Caco-2 (cell line): Measurements from ENCODE around the gene COL26A1. TPM values are rescaled to one million over a fixed set of nuclear protein-coding genes. Genes with fewer than 3 reads are reported as not detected.

Experiments used
- BruUV-seq: library from RNA; stranded (reverse); fragments of 400-500 nt; replicated peaks from 2 replicates; lab custom pipeline; 2021; lab: Mats Ljungman, UMichigan
- CTCF ChIA-PET: fragments of 300-600 bp; sonication (Branson Sonifier 250); formaldehyde crosslinking; loops from one replicate; lab custom pipeline; 2022; ENCODE audit warnings: antibody characterized with exemption; lab: Charles Lee
- POLR2A ChIA-PET: fragments of 300-600 bp; sonication (Branson Sonifier 250); formaldehyde crosslinking; loops from one replicate; lab custom pipeline; 2022; ENCODE audit warnings: antibody characterized with exemption; lab: Charles Lee
- DNase-seq, 2 experiments: peaks; one replicate each; pipeline versions ENCODE4 v3.0.0 to v3.0.0-alpha.2; 2020 to 2022
- H3K27me3 ChIP-seq: replicated peaks from 2 replicates; pipeline ENCODE4 v1.6.0; 2011; ENCODE audit warnings: low read length; ENCODE audit not compliant: control insufficient read depth, insufficient read depth
- H3K36me3 ChIP-seq: 2 replicates; pipeline ENCODE4 v1.5.1; 2011; ENCODE audit warnings: low read length; ENCODE audit not compliant: control insufficient read depth, insufficient read depth
- H3K4me1 ChIP-seq: fragments of 250-450 bp; sonication (Bioruptor Pico); 2 replicates; pipeline ENCODE4 v1.5.1; 2020; ENCODE audit warnings: mild to moderate bottlenecking
- H3K4me3 ChIP-seq: 2 replicates; pipeline ENCODE4 v1.5.1; 2011; ENCODE audit warnings: low read depth, mild to moderate bottlenecking, control low read depth, low read length
- H3K9me3 ChIP-seq: fragments of 250-450 bp; sonication (Bioruptor Pico); 2 replicates; pipeline ENCODE4 v1.5.1; 2020; ENCODE audit warnings: mild to moderate bottlenecking, moderate library complexity
- H3K27ac Mint-ChIP-seq: one replicate; pipeline ENCODE4 v1.8.0; 2022; ENCODE audit warnings: mixed read lengths; ENCODE audit not compliant: unreplicated experiment
- H3K27me3 Mint-ChIP-seq: one replicate; pipeline ENCODE4 v1.8.0; 2022; ENCODE audit warnings: mixed read lengths; ENCODE audit not compliant: insufficient read depth, unreplicated experiment
- H3K36me3 Mint-ChIP-seq: one replicate; pipeline ENCODE4 v1.8.0; 2022; ENCODE audit warnings: mild to moderate bottlenecking, mixed read lengths; ENCODE audit not compliant: insufficient read depth, unreplicated experiment
- H3K4me1 Mint-ChIP-seq: one replicate; pipeline ENCODE4 v1.8.0; 2022; ENCODE audit warnings: low read depth, mixed read lengths; ENCODE audit not compliant: unreplicated experiment
- H3K4me3 Mint-ChIP-seq: one replicate; pipeline ENCODE4 v1.8.0; 2022; ENCODE audit warnings: mild to moderate bottlenecking, moderate library complexity, mixed read lengths; ENCODE audit not compliant: unreplicated experiment
- H3K9me3 Mint-ChIP-seq: one replicate; pipeline ENCODE4 v1.8.0; 2022; ENCODE audit warnings: mixed read lengths; ENCODE audit not compliant: unreplicated experiment
- intact Hi-C: fragments of 100-400 bp; cut with micrococcal nuclease; formaldehyde crosslinking; loops from one replicate; pipeline ENCODE4 v1.10.0; 2022; ENCODE audit not compliant: unreplicated experiment
- total RNA-seq: library from RNA; stranded (reverse); gene quantifications from 2 replicates; pipeline ENCODE4 v1.2.3, GENCODE V29; 2022
- TF ChIP-seq, protein P1 (sequence below), 2 experiments: fragments of 200-600 bp in 1 of 2; IDR thresholded peaks; 1 replicate in 1 of 2; 2 replicates in 1 of 2; pipeline versions ENCODE4 v1.5.1 to v1.8.0; 2011 to 2022; ENCODE audit warnings: antibody characterized with exemption in 1 of 2, control low read depth in 1 of 2, inconsistent platforms in 1 of 2, low read depth in 1 of 2, low read length in 1 of 2, mild to moderate bottlenecking in 1 of 2, moderate library complexity in 1 of 2; ENCODE audit not compliant: insufficient read depth in 1 of 2, severe bottlenecking in 1 of 2, unreplicated experiment in 1 of 2

COL26A1 gene
- total RNA-seq, 1 experiment from 2014 or later: 23.3 TPM

DNA sequence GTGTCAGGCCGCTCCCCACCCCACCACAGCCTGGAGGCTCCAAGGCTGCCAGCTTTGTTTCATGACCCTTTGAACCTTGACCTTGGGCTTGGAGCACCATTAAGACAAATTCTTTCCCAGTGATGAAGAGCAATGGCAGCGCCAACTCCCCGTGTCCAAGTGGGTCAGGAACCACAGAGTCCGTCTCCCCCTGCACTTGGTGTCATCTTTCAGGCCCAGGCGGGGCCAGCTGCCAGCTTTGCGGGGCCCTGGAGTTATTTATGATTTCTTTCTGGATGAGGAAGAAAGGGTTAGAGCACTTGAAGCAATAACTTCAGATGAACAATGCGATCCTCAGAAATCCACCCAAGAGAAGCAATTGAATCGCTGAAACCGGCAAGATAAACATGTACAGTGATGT is 155.7 kb downstream of the COL26A1 start:
- no TSS peak for BruUV-seq
- Histone ChIP-seq H3K9me3 (peaks cover 7% of the 10 kb centered on the region; the same call in 1 of the 2 replicates), H3K4me1 (no peaks in the 10 kb centered on the region), H3K4me3 (no peak overlapping the region), H3K27me3 (no peaks in the 10 kb centered on the region), H3K36me3 (no peaks in the 10 kb centered on the region)
- H3K36me3 Mint-ChIP-seq: no peaks in the 10 kb centered on the region
- H3K9me3 Mint-ChIP-seq: peaks cover 12% of the 10 kb centered on the region
- H3K27me3 Mint-ChIP-seq: no peaks in the 10 kb centered on the region
- H3K4me1 Mint-ChIP-seq: no peaks in the 10 kb centered on the region
- POLR2A ChIA-PET: no interaction called here
- H3K27ac Mint-ChIP-seq: no peak overlapping the region
- CTCF ChIA-PET: no interaction called here
- no peak for DNase-seq
- TF ChIP-seq, protein P1, sequence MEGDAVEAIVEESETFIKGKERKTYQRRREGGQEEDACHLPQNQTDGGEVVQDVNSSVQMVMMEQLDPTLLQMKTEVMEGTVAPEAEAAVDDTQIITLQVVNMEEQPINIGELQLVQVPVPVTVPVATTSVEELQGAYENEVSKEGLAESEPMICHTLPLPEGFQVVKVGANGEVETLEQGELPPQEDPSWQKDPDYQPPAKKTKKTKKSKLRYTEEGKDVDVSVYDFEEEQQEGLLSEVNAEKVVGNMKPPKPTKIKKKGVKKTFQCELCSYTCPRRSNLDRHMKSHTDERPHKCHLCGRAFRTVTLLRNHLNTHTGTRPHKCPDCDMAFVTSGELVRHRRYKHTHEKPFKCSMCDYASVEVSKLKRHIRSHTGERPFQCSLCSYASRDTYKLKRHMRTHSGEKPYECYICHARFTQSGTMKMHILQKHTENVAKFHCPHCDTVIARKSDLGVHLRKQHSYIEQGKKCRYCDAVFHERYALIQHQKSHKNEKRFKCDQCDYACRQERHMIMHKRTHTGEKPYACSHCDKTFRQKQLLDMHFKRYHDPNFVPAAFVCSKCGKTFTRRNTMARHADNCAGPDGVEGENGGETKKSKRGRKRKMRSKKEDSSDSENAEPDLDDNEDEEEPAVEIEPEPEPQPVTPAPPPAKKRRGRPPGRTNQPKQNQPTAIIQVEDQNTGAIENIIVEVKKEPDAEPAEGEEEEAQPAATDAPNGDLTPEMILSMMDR (IDR thresholded peaks at IDR 0.05; ENCODE audit: insufficient read depth in 1 of 2, low read depth in 1 of 2, low read length in 1 of 2, severe bottlenecking in 1 of 2, unreplicated experiment in 1 of 2): no peak
- H3K4me3 Mint-ChIP-seq: no peak overlapping the region
- intact Hi-C loops: no loop called here

DNA sequence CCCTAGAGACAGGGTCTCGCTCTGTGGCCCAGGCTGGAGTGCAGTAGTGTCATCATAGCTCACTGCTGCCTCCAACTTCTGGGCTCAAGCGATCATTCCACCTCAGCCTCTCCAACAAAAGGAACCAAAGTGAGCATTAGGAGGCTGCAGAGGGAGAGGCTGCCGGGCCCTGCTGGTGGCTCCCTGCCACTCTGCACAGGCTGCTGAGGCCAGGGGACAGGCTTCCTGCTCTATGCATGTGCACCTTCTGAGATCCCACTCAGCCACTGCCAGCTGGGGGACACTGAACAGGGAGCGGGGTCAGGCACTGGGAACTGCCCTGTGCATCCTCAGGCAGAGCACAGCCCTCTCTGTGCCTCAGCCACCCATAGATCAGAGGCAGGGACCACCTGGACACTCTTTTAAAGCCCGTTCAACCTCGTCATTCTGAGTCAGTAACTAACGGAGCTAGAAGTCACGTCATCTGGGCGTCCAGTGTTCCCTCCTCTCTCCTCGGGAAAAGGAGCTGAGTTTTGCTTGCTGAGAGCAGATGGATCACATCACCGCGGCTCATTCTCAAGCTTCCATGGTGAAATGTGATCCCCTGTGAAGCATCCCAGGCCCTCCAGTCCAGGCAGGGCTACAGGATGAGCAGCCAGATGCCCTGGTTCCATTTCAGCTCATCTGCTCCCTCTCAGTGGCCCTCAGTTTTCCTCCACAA is 156.8 kb downstream of the COL26A1 start:
- Mint-ChIP-seq H3K4me1 (no peaks in the 10 kb centered on the region), H3K9me3 (peaks cover 12% of the 10 kb centered on the region), H3K27me3 (no peaks in the 10 kb centered on the region), H3K36me3 (no peaks in the 10 kb centered on the region), H3K27ac (no peak overlapping the region), H3K4me3 (no peak overlapping the region)
- Histone ChIP-seq H3K27me3 (no peaks in the 10 kb centered on the region), H3K4me3 (no peak overlapping the region), H3K9me3 (peaks cover 7% of the 10 kb centered on the region; the same call in 1 of the 2 replicates), H3K4me1 (no peaks in the 10 kb centered on the region), H3K36me3 (no peaks in the 10 kb centered on the region)
- intact Hi-C loops: no loop called here
- BruUV-seq: no TSS peak
- no peak for DNase-seq
- ChIA-PET CTCF (interaction anchor here (0.6 kb wide), 1 partner anchor 98 kb away, joined by 5 read pairs; no protein-coding TSS in a partner anchor), POLR2A (no interaction called here)
- TF ChIP-seq, protein P1 (IDR thresholded peaks at IDR 0.05; ENCODE audit: insufficient read depth in 1 of 2, low read depth in 1 of 2, low read length in 1 of 2, severe bottlenecking in 1 of 2, unreplicated experiment in 1 of 2): no peak

DNA sequence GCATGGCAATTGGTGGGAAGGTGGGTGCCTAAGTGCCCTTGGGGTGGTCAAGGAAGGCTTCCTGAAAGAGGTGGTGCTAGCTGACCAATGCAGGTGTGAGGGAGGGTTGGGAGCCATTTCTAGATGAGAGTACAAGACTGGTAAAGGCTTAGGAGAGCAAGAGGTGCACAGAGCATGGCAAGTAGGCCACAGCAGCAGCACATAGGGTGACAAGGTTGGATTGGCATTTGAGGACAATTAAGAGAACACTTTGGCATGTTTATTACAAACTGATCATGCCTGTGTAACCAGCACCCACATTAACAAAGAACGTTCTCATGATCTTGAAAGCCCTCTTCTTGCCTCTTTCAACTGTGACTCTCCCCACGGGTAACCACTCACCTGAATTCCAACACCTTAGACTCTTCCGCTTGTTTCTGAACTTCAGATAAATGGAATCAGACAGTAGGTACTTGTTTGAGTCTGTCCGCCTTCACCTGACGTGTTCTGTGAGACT is 158.8 kb downstream of the COL26A1 start:
- ChIA-PET POLR2A (no interaction called here), CTCF (no interaction called here)
- Mint-ChIP-seq H3K4me3 (no peak overlapping the region), H3K27me3 (no peaks in the 10 kb centered on the region), H3K27ac (no peak overlapping the region), H3K9me3 (peaks cover 12% of the 10 kb centered on the region), H3K36me3 (no peaks in the 10 kb centered on the region), H3K4me1 (no peaks in the 10 kb centered on the region)
- no peak for DNase-seq
- Histone ChIP-seq H3K27me3 (no peaks in the 10 kb centered on the region), H3K4me3 (no peak overlapping the region), H3K4me1 (no peaks in the 10 kb centered on the region), H3K9me3 (peaks cover 7% of the 10 kb centered on the region; the same call in 1 of the 2 replicates), H3K36me3 (no peaks in the 10 kb centered on the region)
- intact Hi-C loops: no loop called here
- BruUV-seq: no TSS peak
- TF ChIP-seq, protein P1 (IDR thresholded peaks at IDR 0.05; ENCODE audit: insufficient read depth in 1 of 2, low read depth in 1 of 2, low read length in 1 of 2, severe bottlenecking in 1 of 2, unreplicated experiment in 1 of 2): no peak
